Astrocyte of the spinal cord (primary cell): ENCODE measurements around the gene CCDC78.
A peak's percentile ranks its signal among the peaks of the same experiment; 100 is the strongest.

Experiments
- DNase-seq: peaks from one replicate; pipeline ENCODE4 v3.0.0; 2011; ENCODE audit warnings: low read depth, low spot score
- H3K4me3 ChIP-seq: 2 replicates; pipeline ENCODE4 v1.5.1; 2011; ENCODE audit warnings: low read depth, mild to moderate bottlenecking, low read length, moderate library complexity
- CTCF ChIP-seq: IDR thresholded peaks from 2 replicates; pipeline ENCODE4 v1.5.1; 2012; ENCODE audit warnings: low read depth, mild to moderate bottlenecking, low read length, inconsistent platforms
- in situ Hi-C: cut with HindIII; loops from 2 replicates; pipeline ENCODE4 v1.10.0; 2017; ENCODE audit warnings: low sequenced_read_pairs

The CCDC78 gene

DNA sequence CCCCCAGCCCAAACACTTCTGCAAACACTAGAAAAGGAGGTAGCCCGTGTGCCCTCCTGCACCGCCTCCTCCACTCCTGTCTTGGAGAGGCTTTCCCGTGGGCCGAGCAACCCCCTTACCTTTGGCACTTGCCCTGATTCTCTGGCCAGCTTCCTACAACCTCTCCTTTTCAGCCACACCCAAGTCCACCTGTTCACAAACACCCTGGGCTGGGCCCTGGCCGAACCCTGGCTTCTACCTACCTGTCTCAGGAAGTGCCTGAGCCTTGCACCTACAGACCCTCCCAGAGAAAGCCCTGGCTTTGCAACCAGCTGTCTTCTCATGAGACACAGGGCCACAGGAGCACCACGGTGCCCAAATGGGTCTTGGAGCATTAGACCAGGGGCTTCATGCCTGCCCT is 7.3 kb downstream of the CCDC78 start:
- no peak overlapping the region for H3K4me3 ChIP-seq
- no peak for DNase-seq
- in situ Hi-C loops: no loop called here
- TF ChIP-seq CTCF: no peak

DNA sequence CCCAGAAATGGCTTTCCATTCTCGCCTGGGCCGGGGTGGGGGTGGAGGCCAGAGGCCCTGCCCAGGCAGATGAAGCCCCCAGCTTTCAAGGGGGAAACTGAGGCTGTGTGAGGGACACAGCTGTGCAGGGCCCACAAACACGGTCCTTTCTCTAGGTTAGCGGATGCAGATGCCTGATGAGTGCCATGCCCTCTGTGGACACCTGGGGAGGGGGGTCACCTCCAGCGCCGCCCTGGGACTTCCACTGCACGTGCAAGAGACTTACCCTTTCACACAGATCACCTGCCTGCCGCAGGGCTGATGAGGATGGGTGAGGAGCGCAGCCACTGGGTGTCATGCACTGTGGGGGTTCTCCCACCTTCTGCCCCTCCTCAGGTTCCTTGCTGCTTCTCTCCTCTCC is 7.9 kb downstream of the CCDC78 start:
- in situ Hi-C loops: no loop called here
- no peak for DNase-seq
- TF ChIP-seq CTCF: no peak
- H3K4me3 ChIP-seq: no peak overlapping the region

DNA sequence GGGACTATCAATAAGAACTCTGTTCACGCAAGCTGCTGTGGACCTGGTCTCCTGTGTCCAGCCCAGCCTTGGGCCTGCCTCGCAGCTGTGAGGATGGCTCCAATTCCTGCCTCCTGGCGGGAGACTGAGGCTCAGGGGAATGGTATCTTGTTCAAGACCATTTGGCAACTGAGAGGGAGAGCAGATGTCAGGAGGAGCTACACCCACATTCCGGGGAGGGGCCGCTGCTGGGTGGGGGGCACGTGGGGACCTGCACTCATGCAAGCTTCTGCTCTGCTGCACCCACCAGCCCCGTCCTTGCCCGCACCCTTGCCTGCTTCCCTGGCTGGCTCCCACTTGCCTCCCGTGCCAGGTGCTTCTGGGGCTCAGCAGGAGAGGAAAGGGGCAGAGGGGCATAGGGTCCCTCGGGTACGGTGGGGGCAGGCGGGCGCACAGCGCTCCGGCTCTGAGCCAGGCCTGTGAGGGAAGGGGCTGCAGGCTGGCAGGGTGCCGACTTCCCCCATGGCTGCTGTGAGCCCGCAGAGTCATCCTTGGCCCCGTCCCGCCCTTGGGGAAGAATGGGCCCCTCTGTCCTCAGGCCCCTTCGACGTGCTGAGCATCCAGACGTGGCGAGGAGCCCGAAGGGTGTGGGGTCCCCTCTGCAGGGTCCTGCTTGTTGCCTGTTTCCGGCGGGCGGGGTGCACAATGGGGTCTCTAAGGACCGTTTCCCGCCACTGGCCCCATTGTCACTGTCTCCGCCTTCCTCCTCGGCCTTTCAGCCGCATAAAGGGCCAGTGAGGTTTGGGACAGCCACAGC is 8.6 kb downstream of the CCDC78 start:
- in situ Hi-C loops: no loop called here
- TF ChIP-seq CTCF: no peak

DNA sequence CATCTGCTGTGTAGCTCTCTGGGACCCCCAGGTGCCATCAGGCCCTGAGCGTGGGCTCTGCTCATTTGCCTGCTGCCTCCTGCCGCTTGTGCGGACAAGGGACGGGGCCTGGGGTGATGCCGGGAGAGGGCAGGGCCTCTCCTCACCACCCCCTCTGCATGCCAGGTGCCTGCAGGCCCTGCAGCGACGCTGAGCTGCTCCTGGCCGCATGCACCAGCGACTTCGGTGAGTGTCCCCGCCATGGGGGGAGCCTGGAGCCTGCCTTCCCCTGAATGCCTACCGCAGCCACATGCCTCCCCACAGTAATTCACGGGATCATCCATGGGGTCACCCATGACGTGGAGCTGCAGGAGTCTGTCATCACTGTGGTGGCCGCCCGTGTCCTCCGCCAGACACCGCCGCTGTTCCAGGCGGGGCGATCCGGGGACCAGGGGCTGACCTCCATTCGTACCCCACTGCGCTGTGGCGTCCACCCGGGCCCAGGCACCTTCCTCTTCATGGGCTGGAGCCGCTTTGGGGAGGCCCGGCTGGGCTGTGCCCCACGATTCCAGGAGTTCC is 9.4 kb downstream of the CCDC78 start:
- in situ Hi-C loops: no loop called here
- DNase-seq: no peak
- peak overlapping the region; percentile 47 for H3K4me3 ChIP-seq
- TF ChIP-seq CTCF: no peak

More for the DNA sequence above, 8.6 kb downstream of the CCDC78 start:
- no peak for DNase-seq
- no peak overlapping the region for H3K4me3 ChIP-seq

DNA sequence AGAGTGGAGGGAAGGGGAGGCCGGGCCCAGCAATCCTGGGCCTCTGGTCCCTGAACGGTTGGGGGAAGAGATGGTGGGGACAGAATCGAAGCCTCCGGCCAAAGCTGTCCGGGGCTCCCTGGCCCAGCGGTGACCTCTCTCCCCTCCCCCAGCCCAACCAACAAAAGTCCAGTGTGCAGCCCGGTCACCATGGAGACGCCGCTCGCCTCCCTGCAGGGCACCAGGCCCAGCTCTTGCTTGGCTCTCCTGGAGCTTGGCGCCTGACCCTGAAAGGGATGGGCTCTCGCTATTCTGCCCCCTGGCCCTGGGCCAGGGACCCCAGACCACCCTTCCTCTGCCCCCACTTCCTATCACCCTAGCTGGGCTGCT is 10.1 kb downstream of the CCDC78 start:
- peak overlapping the region; percentile 47 for H3K4me3 ChIP-seq
- TF ChIP-seq CTCF: no peak
- in situ Hi-C loops: no loop called here
- peak; percentile 77 for DNase-seq

DNA sequence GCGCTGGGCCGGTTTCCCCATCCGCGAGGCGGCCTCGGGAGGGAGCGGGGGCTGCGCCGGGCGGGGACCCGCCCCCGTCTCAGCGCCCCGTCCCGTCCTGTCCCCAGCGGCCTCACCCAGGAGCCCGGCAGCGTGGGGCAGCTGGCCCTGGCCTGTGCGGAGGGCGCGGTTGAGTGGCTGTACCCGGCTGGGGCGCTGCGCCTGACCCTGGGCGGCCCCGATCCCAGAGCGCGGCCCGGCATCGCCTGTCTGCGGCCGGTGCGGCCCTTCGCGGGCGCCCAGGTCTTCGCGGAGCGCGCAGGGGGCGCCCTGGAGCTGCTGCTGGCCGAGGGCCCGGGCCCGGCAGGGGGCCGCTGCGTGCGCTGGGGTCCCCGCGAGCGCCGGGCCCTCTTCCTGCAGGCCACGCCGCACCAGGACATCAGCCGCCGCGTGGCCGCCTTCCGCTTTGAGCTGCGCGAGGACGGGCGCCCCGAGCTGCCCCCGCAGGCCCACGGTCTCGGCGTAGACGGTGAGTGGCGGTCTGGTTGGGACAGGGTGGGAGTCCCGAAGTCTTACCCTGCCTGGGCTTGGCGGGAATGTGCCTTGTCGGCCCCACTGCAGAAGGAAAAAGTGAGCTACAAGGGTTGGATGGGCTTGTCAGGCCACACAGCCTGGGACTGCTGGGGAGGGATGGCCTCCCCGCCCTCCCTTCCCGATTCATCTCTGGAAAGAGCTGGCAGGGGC is 10.6 kb downstream of the CCDC78 start:
- no peak for TF ChIP-seq CTCF
- H3K4me3 ChIP-seq: peak overlapping the region; percentile 47
- in situ Hi-C loops: no loop called here
- no peak for DNase-seq
